GM12878 (cell line): ENCODE results near the gene KAT2B. TPM values are rescaled to one million over a fixed set of nuclear protein-coding genes. Genes with fewer than 3 reads are reported as not detected.
A peak's percentile ranks its signal among the peaks of the same experiment; 100 is the strongest.

Experiments used
- BHLHE40 ChIP-seq, 2 experiments: fragments of 450-650 bp in 1 of 2; IDR thresholded peaks; 2 replicates each; pipeline ENCODE4 v1.6.1; 2011 to 2017; ENCODE audit warnings: low read depth in 2 of 2, borderline replicate concordance in 1 of 2, improper control_type of control experiment in 1 of 2, low read length in 1 of 2, mild to moderate bottlenecking in 1 of 2
- DPF2 ChIP-seq: fragments of 450-650 bp; IDR thresholded peaks from 2 replicates; pipeline ENCODE4 v1.6.1; 2017; ENCODE audit warnings: mild to moderate bottlenecking
- GABPA ChIP-seq: IDR thresholded peaks from 2 replicates; pipeline ENCODE4 v1.6.1; 2014; ENCODE audit warnings: antibody characterized with exemption, low read depth, mild to moderate bottlenecking, inconsistent platforms
- IRF4 ChIP-seq: IDR thresholded peaks from 2 replicates; pipeline ENCODE4 v1.6.1; 2011; ENCODE audit warnings: low read depth, low read length
- MEF2B ChIP-seq: fragments of 450-650 bp; IDR thresholded peaks from 2 replicates; pipeline ENCODE4 v1.6.1; 2018; ENCODE audit warnings: mild to moderate bottlenecking, moderate library complexity; ENCODE audit not compliant: partially characterized antibody, poor library complexity, severe bottlenecking
- NR2C2 ChIP-seq: IDR thresholded peaks from 2 replicates; pipeline ENCODE4 v1.6.1; 2011; ENCODE audit warnings: borderline replicate concordance, low read depth; ENCODE audit not compliant: control insufficient read depth, insufficient read length
- POLR2AphosphoS5 ChIP-seq: IDR thresholded peaks from 2 replicates; pipeline ENCODE4 v1.6.1; 2011; ENCODE audit warnings: mild to moderate bottlenecking, low read length, inconsistent platforms
- RAD51 ChIP-seq: fragments of 450-650 bp; IDR thresholded peaks from 2 replicates; pipeline ENCODE4 v1.6.1; 2016; ENCODE audit warnings: moderate library complexity, mild to moderate bottlenecking, inconsistent platforms
- SREBF2 ChIP-seq: IDR thresholded peaks from 2 replicates; pipeline ENCODE4 v1.6.1; 2012; ENCODE audit warnings: mild to moderate bottlenecking, low read length
- WRNIP1 ChIP-seq: IDR thresholded peaks from 2 replicates; pipeline ENCODE4 v1.6.1; 2011; ENCODE audit warnings: low read depth, low read length, improper control_type of control experiment, borderline replicate concordance
- ZNF24 ChIP-seq: fragments of 450-650 bp; IDR thresholded peaks from 2 replicates; pipeline ENCODE4 v1.6.1; 2017; ENCODE audit warnings: antibody characterized with exemption, mild to moderate bottlenecking
- polyA plus RNA-seq, 11 experiments: library from polyadenylated mRNA; depleted of rRNA in 4 of 11; unstranded in 6 of 11; stranded (reverse) in 5 of 11; fragments of >200 nt; fragmentation: Nextera tagmentation in 4 of 11; fragmentation: Illumina TruSeq in 1 of 11; extraction: Ambion mirVana in 4 of 11; extraction: Trizol in 1 of 11; gene quantifications; 1 replicate in 1 of 11; 2 replicates in 10 of 11; pipeline versions ENCODE4 v1.2.1 to v1.2.3, GENCODE V29; 2011 to 2016; ENCODE audit warnings: inconsistent platforms in 2 of 11, missing spikeins in 2 of 11, low read depth in 1 of 11
- total RNA-seq, 4 experiments: library from RNA; depleted of rRNA in 3 of 4; stranded (reverse); fragments of >200 nt in 3 of 4; fragmentation: Illumina TruSeq in 1 of 4; extraction: Trizol in 1 of 4; gene quantifications; 2 replicates each; pipeline versions ENCODE4 v1.2.1 to v1.2.3, GENCODE V29; 2013 to 2021
- TF ChIP-seq, protein P1 (sequence below): fragments of 450-650 bp; IDR thresholded peaks from 2 replicates; pipeline ENCODE4 v1.6.1; 2016; ENCODE audit warnings: mild to moderate bottlenecking
- TF ChIP-seq, protein P2 (sequence below): fragments of 450-650 bp; IDR thresholded peaks from 2 replicates; pipeline ENCODE4 v1.6.1; 2018; ENCODE audit warnings: borderline replicate concordance, mild to moderate bottlenecking; ENCODE audit not compliant: partially characterized antibody
- TF ChIP-seq, protein P3 (sequence below): IDR thresholded peaks from 2 replicates; pipeline ENCODE4 v1.6.1; 2011; ENCODE audit warnings: mild to moderate bottlenecking, low read depth, low read length, moderate library complexity; ENCODE audit not compliant: insufficient replicate concordance
- TF ChIP-seq, protein P4 (sequence below): fragments of 450-650 bp; formaldehyde crosslinking; IDR thresholded peaks from 2 replicates; pipeline ENCODE4 v1.5.0; 2022; ENCODE audit warnings: mild to moderate bottlenecking, missing genetic modification characterization
- TF ChIP-seq, protein P5 (sequence below): IDR thresholded peaks from 2 replicates; pipeline ENCODE4 v1.6.1; 2012; ENCODE audit warnings: low read length, inconsistent platforms

Gene KAT2B
- total and polyA plus RNA-seq, 10 of the 15 experiments (the other 5 are each of a cell fraction or from before 2014, with no cell fraction given): 2.9 to 15.2 (median 10.2) TPM

DNA sequence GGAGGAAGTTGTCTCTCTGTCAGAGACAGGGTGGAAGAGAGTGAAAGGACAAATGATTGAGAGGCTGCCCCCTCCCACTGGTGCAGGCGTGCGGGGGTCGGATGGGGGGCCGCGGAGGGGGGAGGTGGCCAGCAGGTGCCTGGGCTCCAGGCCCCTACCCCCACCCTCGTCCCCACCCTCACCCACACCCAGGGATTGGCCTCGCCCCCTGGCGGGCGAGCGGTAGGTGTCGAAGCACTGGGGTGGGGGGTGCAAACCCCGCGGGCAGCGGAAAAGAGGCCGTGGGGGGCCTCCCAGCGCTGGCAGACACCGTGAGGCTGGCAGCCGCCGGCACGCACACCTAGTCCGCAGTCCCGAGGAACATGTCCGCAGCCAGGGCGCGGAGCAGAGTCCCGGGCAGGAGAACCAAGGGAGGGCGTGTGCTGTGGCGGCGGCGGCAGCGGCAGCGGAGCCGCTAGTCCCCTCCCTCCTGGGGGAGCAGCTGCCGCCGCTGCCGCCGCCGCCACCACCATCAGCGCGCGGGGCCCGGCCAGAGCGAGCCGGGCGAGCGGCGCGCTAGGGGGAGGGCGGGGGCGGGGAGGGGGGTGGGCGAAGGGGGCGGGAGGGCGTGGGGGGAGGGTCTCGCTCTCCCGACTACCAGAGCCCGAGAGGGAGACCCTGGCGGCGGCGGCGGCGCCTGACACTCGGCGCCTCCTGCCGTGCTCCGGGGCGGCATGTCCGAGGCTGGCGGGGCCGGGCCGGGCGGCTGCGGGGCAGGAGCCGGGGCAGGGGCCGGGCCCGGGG lies at the start of gene KAT2B (continued):
- TF ChIP-seq, protein P1, sequence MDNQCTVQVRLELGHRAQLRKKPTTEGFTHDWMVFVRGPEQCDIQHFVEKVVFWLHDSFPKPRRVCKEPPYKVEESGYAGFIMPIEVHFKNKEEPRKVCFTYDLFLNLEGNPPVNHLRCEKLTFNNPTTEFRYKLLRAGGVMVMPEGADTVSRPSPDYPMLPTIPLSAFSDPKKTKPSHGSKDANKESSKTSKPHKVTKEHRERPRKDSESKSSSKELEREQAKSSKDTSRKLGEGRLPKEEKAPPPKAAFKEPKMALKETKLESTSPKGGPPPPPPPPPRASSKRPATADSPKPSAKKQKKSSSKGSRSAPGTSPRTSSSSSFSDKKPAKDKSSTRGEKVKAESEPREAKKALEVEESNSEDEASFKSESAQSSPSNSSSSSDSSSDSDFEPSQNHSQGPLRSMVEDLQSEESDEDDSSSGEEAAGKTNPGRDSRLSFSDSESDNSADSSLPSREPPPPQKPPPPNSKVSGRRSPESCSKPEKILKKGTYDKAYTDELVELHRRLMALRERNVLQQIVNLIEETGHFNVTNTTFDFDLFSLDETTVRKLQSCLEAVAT: peak; percentile 44; the same call in 1 of the 2 replicates
- TF ChIP-seq RAD51: no peak
- TF ChIP-seq ZNF24: no peak
- peak; percentile 39 for TF ChIP-seq MEF2B
- TF ChIP-seq, protein P2, sequence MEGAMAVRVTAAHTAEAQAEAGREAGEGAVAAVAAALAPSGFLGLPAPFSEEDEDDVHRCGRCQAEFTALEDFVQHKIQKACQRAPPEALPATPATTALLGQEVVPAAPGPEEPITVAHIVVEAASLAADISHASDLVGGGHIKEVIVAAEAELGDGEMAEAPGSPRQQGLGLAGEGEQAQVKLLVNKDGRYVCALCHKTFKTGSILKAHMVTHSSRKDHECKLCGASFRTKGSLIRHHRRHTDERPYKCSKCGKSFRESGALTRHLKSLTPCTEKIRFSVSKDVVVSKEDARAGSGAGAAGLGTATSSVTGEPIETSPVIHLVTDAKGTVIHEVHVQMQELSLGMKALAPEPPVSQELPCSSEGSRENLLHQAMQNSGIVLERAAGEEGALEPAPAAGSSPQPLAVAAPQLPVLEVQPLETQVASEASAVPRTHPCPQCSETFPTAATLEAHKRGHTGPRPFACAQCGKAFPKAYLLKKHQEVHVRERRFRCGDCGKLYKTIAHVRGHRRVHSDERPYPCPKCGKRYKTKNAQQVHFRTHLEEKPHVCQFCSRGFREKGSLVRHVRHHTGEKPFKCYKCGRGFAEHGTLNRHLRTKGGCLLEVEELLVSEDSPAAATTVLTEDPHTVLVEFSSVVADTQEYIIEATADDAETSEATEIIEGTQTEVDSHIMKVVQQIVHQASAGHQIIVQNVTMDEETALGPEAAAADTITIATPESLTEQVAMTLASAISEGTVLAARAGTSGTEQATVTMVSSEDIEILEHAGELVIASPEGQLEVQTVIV: no peak
- TF ChIP-seq, protein P3, sequence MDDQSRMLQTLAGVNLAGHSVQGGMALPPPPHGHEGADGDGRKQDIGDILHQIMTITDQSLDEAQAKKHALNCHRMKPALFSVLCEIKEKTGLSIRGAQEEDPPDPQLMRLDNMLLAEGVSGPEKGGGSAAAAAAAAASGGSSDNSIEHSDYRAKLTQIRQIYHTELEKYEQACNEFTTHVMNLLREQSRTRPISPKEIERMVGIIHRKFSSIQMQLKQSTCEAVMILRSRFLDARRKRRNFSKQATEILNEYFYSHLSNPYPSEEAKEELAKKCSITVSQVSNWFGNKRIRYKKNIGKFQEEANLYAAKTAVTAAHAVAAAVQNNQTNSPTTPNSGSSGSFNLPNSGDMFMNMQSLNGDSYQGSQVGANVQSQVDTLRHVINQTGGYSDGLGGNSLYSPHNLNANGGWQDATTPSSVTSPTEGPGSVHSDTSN: no peak
- no peak for TF ChIP-seq SREBF2
- TF ChIP-seq, protein P4, sequence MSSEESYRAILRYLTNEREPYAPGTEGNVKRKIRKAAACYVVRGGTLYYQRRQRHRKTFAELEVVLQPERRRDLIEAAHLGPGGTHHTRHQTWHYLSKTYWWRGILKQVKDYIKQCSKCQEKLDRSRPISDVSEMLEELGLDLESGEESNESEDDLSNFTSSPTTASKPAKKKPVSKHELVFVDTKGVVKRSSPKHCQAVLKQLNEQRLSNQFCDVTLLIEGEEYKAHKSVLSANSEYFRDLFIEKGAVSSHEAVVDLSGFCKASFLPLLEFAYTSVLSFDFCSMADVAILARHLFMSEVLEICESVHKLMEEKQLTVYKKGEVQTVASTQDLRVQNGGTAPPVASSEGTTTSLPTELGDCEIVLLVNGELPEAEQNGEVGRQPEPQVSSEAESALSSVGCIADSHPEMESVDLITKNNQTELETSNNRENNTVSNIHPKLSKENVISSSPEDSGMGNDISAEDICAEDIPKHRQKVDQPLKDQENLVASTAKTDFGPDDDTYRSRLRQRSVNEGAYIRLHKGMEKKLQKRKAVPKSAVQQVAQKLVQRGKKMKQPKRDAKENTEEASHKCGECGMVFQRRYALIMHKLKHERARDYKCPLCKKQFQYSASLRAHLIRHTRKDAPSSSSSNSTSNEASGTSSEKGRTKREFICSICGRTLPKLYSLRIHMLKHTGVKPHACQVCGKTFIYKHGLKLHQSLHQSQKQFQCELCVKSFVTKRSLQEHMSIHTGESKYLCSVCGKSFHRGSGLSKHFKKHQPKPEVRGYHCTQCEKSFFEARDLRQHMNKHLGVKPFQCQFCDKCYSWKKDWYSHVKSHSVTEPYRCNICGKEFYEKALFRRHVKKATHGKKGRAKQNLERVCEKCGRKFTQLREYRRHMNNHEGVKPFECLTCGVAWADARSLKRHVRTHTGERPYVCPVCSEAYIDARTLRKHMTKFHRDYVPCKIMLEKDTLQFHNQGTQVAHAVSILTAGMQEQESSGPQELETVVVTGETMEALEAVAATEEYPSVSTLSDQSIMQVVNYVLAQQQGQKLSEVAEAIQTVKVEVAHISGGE (CRISPR knock-in tag): no peak
- no peak for TF ChIP-seq IRF4
- peak; percentile 18 to 77; a peak in 2 of 4 replicates for TF ChIP-seq BHLHE40 (IDR thresholded peaks at IDR 0.05; ENCODE audit: borderline replicate concordance in 1 of 2, low read depth in 2 of 2, low read length in 1 of 2)
- peak; percentile 65 for TF ChIP-seq DPF2
- no peak for TF ChIP-seq GABPA
- TF ChIP-seq POLR2AphosphoS5: no peak
- TF ChIP-seq NR2C2: no peak
- no peak for TF ChIP-seq WRNIP1
- TF ChIP-seq, protein P5, sequence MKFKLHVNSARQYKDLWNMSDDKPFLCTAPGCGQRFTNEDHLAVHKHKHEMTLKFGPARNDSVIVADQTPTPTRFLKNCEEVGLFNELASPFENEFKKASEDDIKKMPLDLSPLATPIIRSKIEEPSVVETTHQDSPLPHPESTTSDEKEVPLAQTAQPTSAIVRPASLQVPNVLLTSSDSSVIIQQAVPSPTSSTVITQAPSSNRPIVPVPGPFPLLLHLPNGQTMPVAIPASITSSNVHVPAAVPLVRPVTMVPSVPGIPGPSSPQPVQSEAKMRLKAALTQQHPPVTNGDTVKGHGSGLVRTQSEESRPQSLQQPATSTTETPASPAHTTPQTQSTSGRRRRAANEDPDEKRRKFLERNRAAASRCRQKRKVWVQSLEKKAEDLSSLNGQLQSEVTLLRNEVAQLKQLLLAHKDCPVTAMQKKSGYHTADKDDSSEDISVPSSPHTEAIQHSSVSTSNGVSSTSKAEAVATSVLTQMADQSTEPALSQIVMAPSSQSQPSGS: no peak
